GM12878 (cell line): Measurements from ENCODE around the gene TRIM50. TPM values are rescaled to one million over a fixed set of nuclear protein-coding genes. Genes with fewer than 3 reads are reported as not detected.

Experiments used
- ATAC-seq: fragments of 200-7000 bp; cut with Tn5 transposase; 3 replicates; pipeline ENCODE4 v1.9.1; 2020; ENCODE audit warnings: mild to moderate bottlenecking, moderate library complexity
- BruUV-seq: library from RNA; stranded (reverse); fragments of 400-500 nt; replicated peaks from 2 replicates; lab custom pipeline; 2021; lab: Mats Ljungman, UMichigan
- CTCF ChIA-PET: fragments of 300-600 bp; sonication (Branson Sonifier 250); formaldehyde crosslinking; extraction: SDS; loops from one replicate; lab custom pipeline; 2021; ENCODE audit warnings: inconsistent platforms; lab: Yijun Ruan, JAX
- POLR2A ChIA-PET: fragments of 350-600 bp; formaldehyde crosslinking; extraction: SDS; loops from one replicate; lab custom pipeline; 2021; ENCODE audit warnings: inconsistent platforms; lab: Charles Lee
- RAD21 ChIA-PET: fragments of 300-600 bp; sonication (Branson Sonifier 250); formaldehyde crosslinking; loops from one replicate; lab custom pipeline; 2023; ENCODE audit warnings: antibody characterized with exemption; ENCODE audit not compliant: unreplicated experiment; lab: Charles Lee
- SMC1A ChIA-PET: fragments of 300-600 bp; sonication (Branson Sonifier 250); formaldehyde crosslinking; loops from one replicate; lab custom pipeline; 2023; ENCODE audit not compliant: unreplicated experiment, uncharacterized antibody; lab: Charles Lee
- DNase-seq: peaks from one replicate; pipeline ENCODE4 v3.0.0-alpha.2; 2011; ENCODE audit warnings: low read depth, low spot score
- FAIRE-seq: peaks from 3 replicates; lab custom pipeline; 2011; peaks lifted over from hg19 to GRCh38; lab: Jason Lieb, UNC
- H2AFZ ChIP-seq: 2 replicates; pipeline ENCODE4 v1.6.0; 2011; ENCODE audit warnings: low read depth, low read length, control low read depth; ENCODE audit not compliant: control insufficient read depth
- H3K27ac ChIP-seq: 2 replicates; pipeline ENCODE4 v1.5.1; 2011; ENCODE audit warnings: control low read depth; ENCODE audit not compliant: control insufficient read depth, insufficient read depth
- H3K27me3 ChIP-seq, 2 experiments: replicated peaks in 1 of 2; 2 replicates each; pipeline versions ENCODE4 v1.6.0 to v1.6.1; 2011; ENCODE audit warnings: low read length in 1 of 2; ENCODE audit not compliant: control insufficient read depth in 2 of 2, insufficient read depth in 2 of 2
- H3K36me3 ChIP-seq, 2 experiments: 2 replicates each; pipeline ENCODE4 v1.5.1; 2011; ENCODE audit warnings: low read length in 1 of 2; ENCODE audit not compliant: control insufficient read depth in 2 of 2, insufficient read depth in 2 of 2
- H3K4me1 ChIP-seq: 2 replicates; pipeline ENCODE4 v1.6.1; 2011; ENCODE audit warnings: mild to moderate bottlenecking, low read length, moderate library complexity, mixed read lengths; ENCODE audit not compliant: control insufficient read depth, insufficient read depth
- H3K4me2 ChIP-seq: 2 replicates; pipeline ENCODE4 v1.6.0; 2011; ENCODE audit warnings: control low read depth; ENCODE audit not compliant: control insufficient read depth, insufficient read depth
- H3K4me3 ChIP-seq: fragments of 200-600 bp; sonication (generic); 2 replicates; pipeline ENCODE4 v1.5.1; 2016
- H3K79me2 ChIP-seq: 2 replicates; pipeline ENCODE4 v1.6.0; 2011; ENCODE audit warnings: low read length; ENCODE audit not compliant: control insufficient read depth, insufficient read depth
- H3K9ac ChIP-seq: 2 replicates; pipeline ENCODE4 v1.8.0; 2011; ENCODE audit warnings: low read length, control low read depth, mixed read lengths; ENCODE audit not compliant: control insufficient read depth, insufficient read depth
- H3K9me3 ChIP-seq: replicated peaks from 3 replicates; pipeline ENCODE4 v1.5.1; 2011; ENCODE audit warnings: mild to moderate bottlenecking, low read length; ENCODE audit not compliant: control insufficient read depth, insufficient read depth
- H4K20me1 ChIP-seq: 2 replicates; pipeline ENCODE4 v1.6.0; 2011; ENCODE audit not compliant: control insufficient read depth, insufficient read depth
- BMI1 ChIP-seq: fragments of 450-650 bp; IDR thresholded peaks from 2 replicates; pipeline ENCODE4 v1.6.1; 2016; ENCODE audit warnings: mild to moderate bottlenecking, moderate library complexity, borderline replicate concordance
- BRCA1 ChIP-seq: IDR thresholded peaks from 2 replicates; pipeline ENCODE4 v1.6.1; 2011; ENCODE audit warnings: low read depth, low read length, improper control_type of control experiment
- CHD1 ChIP-seq: IDR thresholded peaks from 2 replicates; pipeline ENCODE4 v1.6.1; 2012; ENCODE audit warnings: low read depth, low read length, improper control_type of control experiment
- HDAC2 ChIP-seq: fragments of 200-600 bp; sonication (generic); IDR thresholded peaks from 2 replicates; pipeline ENCODE4 v1.6.1; 2017
- IKZF2 ChIP-seq, 2 experiments: fragments of 450-650 bp; IDR thresholded peaks; 2 replicates each; pipeline ENCODE4 v1.6.1; 2017; ENCODE audit warnings: mild to moderate bottlenecking in 2 of 2, moderate library complexity in 2 of 2
- MAX ChIP-seq: IDR thresholded peaks from 2 replicates; pipeline ENCODE4 v1.6.1; 2012; ENCODE audit warnings: low read depth, low read length, improper control_type of control experiment
- MEF2B ChIP-seq: fragments of 450-650 bp; IDR thresholded peaks from 2 replicates; pipeline ENCODE4 v1.6.1; 2018; ENCODE audit warnings: mild to moderate bottlenecking, moderate library complexity; ENCODE audit not compliant: partially characterized antibody, poor library complexity, severe bottlenecking
- NKRF ChIP-seq: fragments of 450-650 bp; conservative IDR thresholded peaks from 2 replicates; pipeline ENCODE4 v1.6.1; 2017; ENCODE audit warnings: mild to moderate bottlenecking, moderate library complexity
- SREBF2 ChIP-seq: IDR thresholded peaks from 2 replicates; pipeline ENCODE4 v1.6.1; 2012; ENCODE audit warnings: mild to moderate bottlenecking, low read length
- SUZ12 ChIP-seq: fragments of 200-600 bp; sonication (generic); IDR thresholded peaks from one replicate; pipeline ENCODE4 v1.6.1; 2018; ENCODE audit warnings: antibody characterized with exemption, mild to moderate bottlenecking; ENCODE audit not compliant: unreplicated experiment
- ZBED1 ChIP-seq: IDR thresholded peaks from 2 replicates; pipeline ENCODE4 v1.6.1; 2016; ENCODE audit warnings: borderline replicate concordance
- ZNF24 ChIP-seq: fragments of 450-650 bp; IDR thresholded peaks from 2 replicates; pipeline ENCODE4 v1.6.1; 2017; ENCODE audit warnings: antibody characterized with exemption, mild to moderate bottlenecking
- WGBS: methylation state at CpG from one replicate; pipeline ENCODE4 v1.1.6; 2016; ENCODE audit warnings: low lambda C conversion rate; ENCODE audit not compliant: insufficient replicate concordance, insufficient coverage; ENCODE audit errors: missing lambda C conversion rate; 5-methylcytosine and 5-hydroxymethylcytosine counted together
- in situ Hi-C: fragments of 300-500 bp; cut with MboI; formaldehyde crosslinking; loops from 9 replicates; pipeline ENCODE4 v1.14.3; 2018; ENCODE audit warnings: mixed read lengths
- intact Hi-C: fragments of 100-400 bp; cut with micrococcal nuclease; formaldehyde crosslinking; loops from one replicate; pipeline ENCODE4 v1.14.2; 2022; ENCODE audit not compliant: unreplicated experiment
- polyA plus RNA-seq, 11 experiments: library from polyadenylated mRNA; depleted of rRNA in 4 of 11; unstranded in 6 of 11; stranded (reverse) in 5 of 11; fragments of >200 nt; fragmentation: Nextera tagmentation in 4 of 11; fragmentation: Illumina TruSeq in 1 of 11; extraction: Ambion mirVana in 4 of 11; extraction: Trizol in 1 of 11; gene quantifications; 1 replicate in 1 of 11; 2 replicates in 10 of 11; pipeline versions ENCODE4 v1.2.1 to v1.2.3, GENCODE V29; 2011 to 2016; ENCODE audit warnings: inconsistent platforms in 2 of 11, missing spikeins in 2 of 11, low read depth in 1 of 11
- total RNA-seq, 4 experiments: library from RNA; depleted of rRNA in 3 of 4; stranded (reverse); fragments of >200 nt in 3 of 4; fragmentation: Illumina TruSeq in 1 of 4; extraction: Trizol in 1 of 4; gene quantifications; 2 replicates each; pipeline versions ENCODE4 v1.2.1 to v1.2.3, GENCODE V29; 2013 to 2021

TRIM50 gene
- total and polyA plus RNA-seq, 10 of the 15 experiments (the other 5 are each of a cell fraction or from before 2014, with no cell fraction given) = not detected

- ChIA-PET RAD21 (no interaction called here), POLR2A (no interaction called here), CTCF (no interaction called here), SMC1A (no interaction called here)
- Histone ChIP-seq H2AFZ (no peak overlapping the region), H3K36me3 (no peaks in the 10 kb centered on the region), H4K20me1 (no peaks in the 10 kb centered on the region), H3K79me2 (no peaks in the 10 kb centered on the region; the same call in 1 of the 2 replicates), H3K9me3 (no peaks in the 10 kb centered on the region), H3K27me3 (no peaks in the 10 kb centered on the region), H3K27ac (no peak overlapping the region), H3K9ac (no peak overlapping the region), H3K4me2 (no peak overlapping the region), H3K4me1 (no peaks in the 10 kb centered on the region), H3K4me3 (no peak overlapping the region)
- in situ Hi-C loops = no loop called here
- DNase-seq = no peak
- WGBS = 71% methylated on average over 5 of the region's 5 CpGs
- TF ChIP-seq IKZF2 (IDR thresholded peaks at IDR 0.05) (no peak), BRCA1 (no peak), SREBF2 (no peak), BMI1 (no peak), ZBED1 (no peak), SUZ12 (no peak), CHD1 (no peak), MAX (no peak)
- intact Hi-C loops = no loop called here
- no peak for FAIRE-seq
- BruUV-seq = no TSS peak
- ATAC-seq = no peak
Observed at GRCh38 chr7:73314271-73314670, 13.6 kb downstream of the TRIM50 start.

DNA sequence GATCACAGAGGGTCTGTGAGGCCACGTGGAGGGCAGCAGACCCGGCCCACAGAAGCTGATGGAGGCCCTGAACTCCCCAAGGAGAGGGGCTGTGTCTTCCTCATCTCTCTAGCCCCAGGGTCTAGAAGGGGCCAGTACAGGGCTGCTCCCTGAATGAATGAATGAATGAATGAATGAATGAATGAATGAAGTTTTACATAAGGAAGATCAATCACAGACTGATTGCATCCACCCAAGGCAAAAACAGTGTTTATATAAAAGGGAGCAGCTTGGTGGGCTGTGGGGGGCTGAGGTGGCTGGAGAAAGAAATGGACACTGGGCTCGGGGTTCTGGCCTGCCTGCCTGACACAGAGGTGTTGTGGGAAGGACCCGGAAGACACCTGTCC lies 14.4 kb downstream of the TRIM50 start:
- H3K36me3 ChIP-seq = no peaks in the 10 kb centered on the region
- H3K4me3 ChIP-seq = no peak overlapping the region
- DNase-seq = no peak
- intact Hi-C loops = no loop called here
- no peak overlapping the region for H2AFZ ChIP-seq
- no peak for FAIRE-seq
- H4K20me1 ChIP-seq = no peaks in the 10 kb centered on the region
- in situ Hi-C loops = no loop called here
- H3K9ac ChIP-seq = no peak overlapping the region
- H3K27me3 ChIP-seq = no peaks in the 10 kb centered on the region
- no peaks in the 10 kb centered on the region for H3K9me3 ChIP-seq
- H3K79me2 ChIP-seq = peaks cover 5% of the 10 kb centered on the region
- H3K27ac ChIP-seq = no peak overlapping the region
- RAD21 ChIA-PET = no interaction called here
- H3K4me1 ChIP-seq = no peaks in the 10 kb centered on the region
- POLR2A ChIA-PET = interaction anchor here (0.5 kb wide), 1 partner anchor 363 kb away, joined by 5 read pairs; no protein-coding TSS in a partner anchor
- H3K4me2 ChIP-seq = no peak overlapping the region
- WGBS = 28% methylated on average over 4 of the region's 4 CpGs
- BruUV-seq = no TSS peak
- SMC1A ChIA-PET = no interaction called here
- no peak for ATAC-seq
- CTCF ChIA-PET = no interaction called here
- TF ChIP-seq ZNF24 = peak; percentile 85
- no peak for TF ChIP-seq BMI1
- TF ChIP-seq HDAC2 = no peak
- no peak for TF ChIP-seq NKRF
- TF ChIP-seq MEF2B = no peak
- TF ChIP-seq, all 136 proteins: peak for 1
